ENCODE measurements around the gene MPRIP. TPM values are rescaled to one million over a fixed set of nuclear protein-coding genes. Genes with fewer than 3 reads are reported as not detected.

Gene MPRIP
- polyA plus RNA-seq, 1 of the 3 experiments (the other 2 are of a cell fraction): 64.4 TPM

GRCh38 chr17:17179371-17179827 is 137.1 kb downstream of the MPRIP start:
- POLR2A ChIA-PET: interaction anchor here (0.6 kb wide), 1 partner anchor 154 kb away, joined by 4 read pairs; no protein-coding TSS in a partner anchor
- H3F3A ChIP-seq (replicated peaks; ENCODE audit: insufficient read depth): peaks cover 4% of the 10 kb centered on the region
- H3K9me2 ChIP-seq: no peaks in the 10 kb centered on the region
- H4K20me1 ChIP-seq (ENCODE audit: insufficient read depth): no peaks in the 10 kb centered on the region
- H3K4me2 ChIP-seq: no peak overlapping the region
- peaks cover 30 to 77% of the 10 kb centered on the region in 2 experiments for H3K36me3 ChIP-seq (replicated peaks in 1 of 2; ENCODE audit: control insufficient read depth in 1 of 2, insufficient read depth in 2 of 2, low read length in 1 of 2)
- WGBS (ENCODE audit: low lambda C conversion rate): 100% methylated on average over 2 of the region's 2 CpGs
- no peak overlapping the region; a peak in 1 of 4 replicates for H3K27ac ChIP-seq (ENCODE audit: low read depth in 2 of 2, low read length in 1 of 2)
- H3K79me2 ChIP-seq (ENCODE audit: insufficient read depth): no peaks in the 10 kb centered on the region
- CTCF ChIA-PET: no interaction called here
- H3K4me3 ChIP-seq (ENCODE audit: low read depth in 2 of 2, low read length in 1 of 2): no peak overlapping the region
- H3K4me1 ChIP-seq (ENCODE audit: control insufficient read depth in 1 of 2, insufficient read depth in 2 of 2, low read depth in 1 of 2, low read length in 1 of 2): peaks cover 0 to 18% of the 10 kb centered on the region in 2 experiments; a peak in 1 of 4 replicates
- no peak for TF ChIP-seq TEAD4 (IDR thresholded peaks at IDR 0.05; ENCODE audit: borderline replicate concordance, insufficient read depth)
- no peak for TF ChIP-seq EP300 (IDR thresholded peaks at IDR 0.05; ENCODE audit: borderline replicate concordance in 1 of 2, low read depth in 1 of 2, low read length in 1 of 2)
- TF ChIP-seq POLR2AphosphoS5 (IDR thresholded peaks at IDR 0.05; ENCODE audit: low read depth, low read length): no peak
- TF ChIP-seq, protein P1, sequence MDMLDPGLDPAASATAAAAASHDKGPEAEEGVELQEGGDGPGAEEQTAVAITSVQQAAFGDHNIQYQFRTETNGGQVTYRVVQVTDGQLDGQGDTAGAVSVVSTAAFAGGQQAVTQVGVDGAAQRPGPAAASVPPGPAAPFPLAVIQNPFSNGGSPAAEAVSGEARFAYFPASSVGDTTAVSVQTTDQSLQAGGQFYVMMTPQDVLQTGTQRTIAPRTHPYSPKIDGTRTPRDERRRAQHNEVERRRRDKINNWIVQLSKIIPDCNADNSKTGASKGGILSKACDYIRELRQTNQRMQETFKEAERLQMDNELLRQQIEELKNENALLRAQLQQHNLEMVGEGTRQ (IDR thresholded peaks at IDR 0.05; ENCODE audit: borderline replicate concordance, low read depth, low read length): no peak
- no peak for TF ChIP-seq MXI1 (IDR thresholded peaks at IDR 0.05; ENCODE audit: low read depth, low read length)
- no peak for TF ChIP-seq GABPA (IDR thresholded peaks at IDR 0.05; ENCODE audit: low read depth)
- TF ChIP-seq, protein P2, sequence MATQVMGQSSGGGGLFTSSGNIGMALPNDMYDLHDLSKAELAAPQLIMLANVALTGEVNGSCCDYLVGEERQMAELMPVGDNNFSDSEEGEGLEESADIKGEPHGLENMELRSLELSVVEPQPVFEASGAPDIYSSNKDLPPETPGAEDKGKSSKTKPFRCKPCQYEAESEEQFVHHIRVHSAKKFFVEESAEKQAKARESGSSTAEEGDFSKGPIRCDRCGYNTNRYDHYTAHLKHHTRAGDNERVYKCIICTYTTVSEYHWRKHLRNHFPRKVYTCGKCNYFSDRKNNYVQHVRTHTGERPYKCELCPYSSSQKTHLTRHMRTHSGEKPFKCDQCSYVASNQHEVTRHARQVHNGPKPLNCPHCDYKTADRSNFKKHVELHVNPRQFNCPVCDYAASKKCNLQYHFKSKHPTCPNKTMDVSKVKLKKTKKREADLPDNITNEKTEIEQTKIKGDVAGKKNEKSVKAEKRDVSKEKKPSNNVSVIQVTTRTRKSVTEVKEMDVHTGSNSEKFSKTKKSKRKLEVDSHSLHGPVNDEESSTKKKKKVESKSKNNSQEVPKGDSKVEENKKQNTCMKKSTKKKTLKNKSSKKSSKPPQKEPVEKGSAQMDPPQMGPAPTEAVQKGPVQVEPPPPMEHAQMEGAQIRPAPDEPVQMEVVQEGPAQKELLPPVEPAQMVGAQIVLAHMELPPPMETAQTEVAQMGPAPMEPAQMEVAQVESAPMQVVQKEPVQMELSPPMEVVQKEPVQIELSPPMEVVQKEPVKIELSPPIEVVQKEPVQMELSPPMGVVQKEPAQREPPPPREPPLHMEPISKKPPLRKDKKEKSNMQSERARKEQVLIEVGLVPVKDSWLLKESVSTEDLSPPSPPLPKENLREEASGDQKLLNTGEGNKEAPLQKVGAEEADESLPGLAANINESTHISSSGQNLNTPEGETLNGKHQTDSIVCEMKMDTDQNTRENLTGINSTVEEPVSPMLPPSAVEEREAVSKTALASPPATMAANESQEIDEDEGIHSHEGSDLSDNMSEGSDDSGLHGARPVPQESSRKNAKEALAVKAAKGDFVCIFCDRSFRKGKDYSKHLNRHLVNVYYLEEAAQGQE (IDR thresholded peaks at IDR 0.05; ENCODE audit: low read depth, low read length): no peak
- no peak for DNase-seq
- H3K9me3 ChIP-seq: no peaks in the 10 kb centered on the region
- no peak overlapping the region for H3K9ac ChIP-seq
- H3K27me3 ChIP-seq (ENCODE audit: insufficient read depth): no peaks in the 10 kb centered on the region
- H2AFZ ChIP-seq (ENCODE audit: low read depth): no peak overlapping the region

DNA sequence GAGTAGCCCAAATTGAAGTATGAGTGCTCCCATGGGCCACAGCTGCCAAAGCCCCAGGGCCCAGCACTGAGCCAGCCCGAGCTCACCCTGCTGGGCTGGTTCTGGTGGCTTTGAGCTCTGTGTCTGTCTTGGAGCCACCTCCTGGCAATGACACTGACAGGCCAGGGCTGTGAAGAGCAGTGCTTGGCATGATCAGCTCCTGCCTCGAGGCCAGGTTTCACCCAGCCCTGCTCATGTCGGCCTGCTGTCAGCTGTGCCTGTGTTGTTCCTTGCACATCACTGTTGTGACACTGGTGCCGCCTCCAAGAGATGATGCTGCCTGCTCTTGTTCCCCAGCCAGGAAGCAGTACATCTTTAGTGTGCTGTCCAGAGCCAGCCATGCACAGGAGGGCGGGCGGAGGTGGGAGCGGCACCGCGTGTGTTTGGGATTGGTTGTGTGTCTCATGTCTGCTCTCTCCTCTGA is 137.9 kb downstream of the MPRIP start:
- Histone ChIP-seq H3K27me3 (ENCODE audit: insufficient read depth) (no peaks in the 10 kb centered on the region), H3K9me2 (no peaks in the 10 kb centered on the region), H3F3A (replicated peaks; ENCODE audit: insufficient read depth) (peaks cover 4% of the 10 kb centered on the region), H3K4me1 (ENCODE audit: control insufficient read depth in 1 of 2, insufficient read depth in 2 of 2, low read depth in 1 of 2, low read length in 1 of 2) (peaks cover 0 to 18% of the 10 kb centered on the region in 2 experiments; a peak in 1 of 4 replicates), H3K9me3 (no peaks in the 10 kb centered on the region), H3K27ac (ENCODE audit: low read depth in 2 of 2, low read length in 1 of 2) (no peak overlapping the region; a peak in 1 of 4 replicates), H3K4me2 (no peak overlapping the region), H3K9ac (no peak overlapping the region), H3K36me3 (replicated peaks in 1 of 2; ENCODE audit: control insufficient read depth in 1 of 2, insufficient read depth in 2 of 2, low read length in 1 of 2) (peaks cover 29 to 72% of the 10 kb centered on the region in 2 experiments), H3K4me3 (ENCODE audit: low read depth in 2 of 2, low read length in 1 of 2) (no peak overlapping the region), H4K20me1 (ENCODE audit: insufficient read depth) (no peaks in the 10 kb centered on the region), H2AFZ (ENCODE audit: low read depth) (no peak overlapping the region), H3K79me2 (ENCODE audit: insufficient read depth) (no peaks in the 10 kb centered on the region)
- WGBS (ENCODE audit: low lambda C conversion rate): 92% methylated on average over 8 of the region's 9 CpGs
- TF ChIP-seq MXI1 (IDR thresholded peaks at IDR 0.05; ENCODE audit: low read depth, low read length) (no peak), IRF3 (IDR thresholded peaks at IDR 0.05; ENCODE audit: low read depth, low read length) (no peak)
- ChIA-PET POLR2A (no interaction called here), CTCF (no interaction called here)
- no peak for DNase-seq
